ENCODE data around the gene ABCC2. TPM values are rescaled to one million over a fixed set of nuclear protein-coding genes. Genes with fewer than 3 reads are reported as not detected.

Gene ABCC2
- polyA plus RNA-seq, 1 donor (not counting 4 experiments of a cell fraction or from before 2014, with no cell fraction given), result 2.5 TPM

GRCh38 chr10:99869581-99870122 lies 87.2 kb downstream of the ABCC2 start:
- no peaks in the 10 kb centered on the region for H4K20me1 ChIP-seq (ENCODE audit: control insufficient read depth, extremely low read depth, insufficient read depth, low read length)
- no peak overlapping the region for H3K4me3 ChIP-seq (ENCODE audit: control insufficient read depth in 2 of 3, extremely low read depth in 1 of 3, insufficient read depth in 2 of 3, low read depth in 1 of 3, low read length in 3 of 3)
- no peak overlapping the region for H2AFZ ChIP-seq (ENCODE audit: control insufficient read depth, low read length)
- no peak overlapping the region for H3K9ac ChIP-seq (ENCODE audit: control insufficient read depth, extremely low read depth, insufficient read depth, low read length)
- no peak for FAIRE-seq
- H3K79me2 ChIP-seq (ENCODE audit: control insufficient read depth, insufficient read depth, low read length), result no peaks in the 10 kb centered on the region
- no peak for TF ChIP-seq EZH2 (IDR thresholded peaks at IDR 0.05; ENCODE audit: low read length)
- TF ChIP-seq, protein P1, sequence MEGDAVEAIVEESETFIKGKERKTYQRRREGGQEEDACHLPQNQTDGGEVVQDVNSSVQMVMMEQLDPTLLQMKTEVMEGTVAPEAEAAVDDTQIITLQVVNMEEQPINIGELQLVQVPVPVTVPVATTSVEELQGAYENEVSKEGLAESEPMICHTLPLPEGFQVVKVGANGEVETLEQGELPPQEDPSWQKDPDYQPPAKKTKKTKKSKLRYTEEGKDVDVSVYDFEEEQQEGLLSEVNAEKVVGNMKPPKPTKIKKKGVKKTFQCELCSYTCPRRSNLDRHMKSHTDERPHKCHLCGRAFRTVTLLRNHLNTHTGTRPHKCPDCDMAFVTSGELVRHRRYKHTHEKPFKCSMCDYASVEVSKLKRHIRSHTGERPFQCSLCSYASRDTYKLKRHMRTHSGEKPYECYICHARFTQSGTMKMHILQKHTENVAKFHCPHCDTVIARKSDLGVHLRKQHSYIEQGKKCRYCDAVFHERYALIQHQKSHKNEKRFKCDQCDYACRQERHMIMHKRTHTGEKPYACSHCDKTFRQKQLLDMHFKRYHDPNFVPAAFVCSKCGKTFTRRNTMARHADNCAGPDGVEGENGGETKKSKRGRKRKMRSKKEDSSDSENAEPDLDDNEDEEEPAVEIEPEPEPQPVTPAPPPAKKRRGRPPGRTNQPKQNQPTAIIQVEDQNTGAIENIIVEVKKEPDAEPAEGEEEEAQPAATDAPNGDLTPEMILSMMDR (optimal IDR thresholded peaks at IDR 0.05 in 1 of 3, IDR thresholded peaks at IDR 0.05 in 1 of 3, conservative IDR thresholded peaks at IDR 0.05 in 1 of 3; ENCODE audit: extremely low read depth in 1 of 3, insufficient read depth in 2 of 3, low read length in 3 of 3), result no peak
- no peak overlapping the region for H3K4me2 ChIP-seq (ENCODE audit: control insufficient read depth, extremely low read depth, insufficient read depth, low read depth, low read length)
- no peaks in the 10 kb centered on the region for H3K36me3 ChIP-seq (ENCODE audit: control insufficient read depth in 2 of 2, extremely low read depth in 1 of 2, insufficient read depth in 2 of 2, low read length in 2 of 2)
- no peaks in the 10 kb centered on the region for H3K4me1 ChIP-seq (ENCODE audit: control insufficient read depth, extremely low read depth, insufficient read depth, low read length)
- no peak for DNase-seq (ENCODE audit: low read depth, low spot score)
- dilution Hi-C loops (cut with MboI; ENCODE audit: extremely low pct_ligation_motif_present, low sequenced_read_pairs), result no loop called here
- no peaks in the 10 kb centered on the region for H3K27me3 ChIP-seq (ENCODE audit: control insufficient read depth, extremely low read depth, insufficient read depth, low read length)
- H3K27ac ChIP-seq (ENCODE audit: control insufficient read depth, insufficient read depth, low read length), result no peak overlapping the region
- no peaks in the 10 kb centered on the region for H3K9me3 ChIP-seq (ENCODE audit: control insufficient read depth, low read depth, low read length)
- H3K9me1 ChIP-seq (ENCODE audit: control insufficient read depth, extremely low read depth, insufficient read depth, low read length), result no peaks in the 10 kb centered on the region

DNA sequence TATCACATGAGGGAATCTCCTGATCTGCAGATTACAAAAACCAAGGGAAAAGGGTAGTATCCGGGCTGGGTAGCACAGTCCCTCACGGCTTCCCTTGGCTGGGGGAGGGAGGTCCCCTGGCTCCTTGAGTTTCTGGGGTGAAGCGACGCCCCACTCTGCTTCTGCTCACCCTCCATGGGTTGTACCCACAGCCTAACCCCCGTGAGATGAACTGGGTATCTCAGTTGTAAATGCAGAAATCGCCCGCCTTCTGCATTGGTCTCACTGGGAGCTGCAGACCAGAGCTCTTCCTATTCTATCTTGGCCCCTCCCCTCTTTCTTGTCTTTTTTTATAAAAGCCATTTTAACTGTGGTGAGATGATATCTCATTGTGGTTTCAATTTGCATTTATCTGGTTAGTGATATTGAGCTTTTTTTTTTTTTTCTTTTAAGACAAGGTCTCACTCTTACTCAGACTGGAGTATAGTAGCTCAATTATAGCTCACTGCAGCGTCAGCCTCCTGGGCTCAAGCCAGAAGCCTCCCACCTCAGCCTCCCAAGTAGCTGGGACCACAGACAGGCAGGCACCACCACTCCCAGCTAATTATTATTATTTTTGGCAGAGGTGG lies 87.8 kb downstream of the ABCC2 start:
- Histone ChIP-seq H3K4me1 (ENCODE audit: control insufficient read depth, extremely low read depth, insufficient read depth, low read length) (no peaks in the 10 kb centered on the region), H4K20me1 (ENCODE audit: control insufficient read depth, extremely low read depth, insufficient read depth, low read length) (no peaks in the 10 kb centered on the region), H3K79me2 (ENCODE audit: control insufficient read depth, insufficient read depth, low read length) (no peaks in the 10 kb centered on the region), H3K4me3 (ENCODE audit: control insufficient read depth in 2 of 3, extremely low read depth in 1 of 3, insufficient read depth in 2 of 3, low read depth in 1 of 3, low read length in 3 of 3) (no peak overlapping the region), H3K9ac (ENCODE audit: control insufficient read depth, extremely low read depth, insufficient read depth, low read length) (no peak overlapping the region), H3K27me3 (ENCODE audit: control insufficient read depth, extremely low read depth, insufficient read depth, low read length) (no peaks in the 10 kb centered on the region), H3K9me3 (ENCODE audit: control insufficient read depth, low read depth, low read length) (no peaks in the 10 kb centered on the region), H2AFZ (ENCODE audit: control insufficient read depth, low read length) (no peak overlapping the region), H3K4me2 (ENCODE audit: control insufficient read depth, extremely low read depth, insufficient read depth, low read depth, low read length) (no peak overlapping the region), H3K36me3 (ENCODE audit: control insufficient read depth in 2 of 2, extremely low read depth in 1 of 2, insufficient read depth in 2 of 2, low read length in 2 of 2) (no peaks in the 10 kb centered on the region), H3K9me1 (ENCODE audit: control insufficient read depth, extremely low read depth, insufficient read depth, low read length) (no peaks in the 10 kb centered on the region), H3K27ac (ENCODE audit: control insufficient read depth, insufficient read depth, low read length) (no peak overlapping the region)
- DNase-seq (ENCODE audit: low read depth, low spot score) (no peak), FAIRE-seq (no peak)
- dilution Hi-C loops (cut with MboI; ENCODE audit: extremely low pct_ligation_motif_present, low sequenced_read_pairs), result no loop called here
- TF ChIP-seq, protein P1 (optimal IDR thresholded peaks at IDR 0.05 in 1 of 3, IDR thresholded peaks at IDR 0.05 in 1 of 3, conservative IDR thresholded peaks at IDR 0.05 in 1 of 3; ENCODE audit: extremely low read depth in 1 of 3, insufficient read depth in 2 of 3, low read length in 3 of 3), result no peak
- TF ChIP-seq EZH2 (IDR thresholded peaks at IDR 0.05; ENCODE audit: low read length), result no peak

Measured in keratinocyte (primary cell).